Neural cell (in vitro differentiated cells): Measurements from ENCODE around the gene RAD51B.

ENCODE experiments used
- CTCF ChIP-seq: fragments of 450-650 bp; IDR thresholded peaks from 2 replicates; pipeline ENCODE4 v1.5.1; 2014; ENCODE audit warnings: antibody characterized with exemption, mild to moderate bottlenecking, moderate library complexity; ENCODE audit not compliant: poor library complexity, severe bottlenecking
- EP300 ChIP-seq: fragments of 450-650 bp; conservative IDR thresholded peaks from 2 replicates; pipeline ENCODE4 v1.6.1; 2014; ENCODE audit warnings: antibody characterized with exemption, mild to moderate bottlenecking, moderate library complexity; ENCODE audit not compliant: poor library complexity, severe bottlenecking
- EZH2 ChIP-seq: fragments of 200-600, 300-800 bp; shearing (Covaris generic), sonication (generic); IDR thresholded peaks from 2 replicates; pipeline ENCODE4 v1.6.1; 2014; ENCODE audit warnings: antibody characterized with exemption, low read length, borderline replicate concordance, mild to moderate bottlenecking; ENCODE audit not compliant: insufficient read depth, poor library complexity, severe bottlenecking
- POLR2AphosphoS5 ChIP-seq: IDR thresholded peaks from 2 replicates; pipeline ENCODE4 v1.6.1; 2012
- RAD21 ChIP-seq: fragments of 450-650 bp; conservative IDR thresholded peaks from 2 replicates; pipeline ENCODE4 v1.6.1; 2014; ENCODE audit warnings: antibody characterized with exemption, mild to moderate bottlenecking, moderate library complexity
- REST ChIP-seq: IDR thresholded peaks from 2 replicates; pipeline ENCODE4 v1.6.1; 2012; ENCODE audit warnings: borderline replicate concordance

- TF ChIP-seq CTCF (no peak), EZH2 (no peak), EP300 (no peak), POLR2AphosphoS5 (no peak), RAD21 (no peak), REST (no peak)
Measured at GRCh38 chr14:68222726-68223125, 403.1 kb downstream of the RAD51B start.
